Panc1 (cell line): ENCODE measurements around the gene ERICH3. TPM values are rescaled to one million over a fixed set of nuclear protein-coding genes. Genes with fewer than 3 reads are reported as not detected.

Experiments used
- ATAC-seq: fragments of 200-7000 bp; cut with Tn5 transposase; 2 replicates; pipeline ENCODE4 v1.9.1; 2020; ENCODE audit warnings: mild to moderate bottlenecking, moderate library complexity
- BruUV-seq: library from RNA; stranded (reverse); fragments of 400-500 nt; replicated peaks from 2 replicates; lab custom pipeline; 2021; lab: Mats Ljungman, UMichigan
- CTCF ChIA-PET: fragments of 300-600 bp; sonication (Branson Sonifier 250); formaldehyde crosslinking; loops from one replicate; lab custom pipeline; 2022; ENCODE audit warnings: antibody characterized with exemption; lab: Charles Lee
- POLR2A ChIA-PET: fragments of 300-600 bp; sonication (Branson Sonifier 250); formaldehyde crosslinking; loops from one replicate; lab custom pipeline; 2022; ENCODE audit warnings: antibody characterized with exemption; lab: Charles Lee
- DNase-seq: peaks from one replicate; pipeline ENCODE4 v3.0.0-alpha.2; 2010; ENCODE audit warnings: low read depth, low spot score
- H3K27ac ChIP-seq: 2 replicates; pipeline ENCODE4 v1.5.1; 2011; ENCODE audit warnings: mild to moderate bottlenecking, low read length, inconsistent platforms
- H3K27me3 ChIP-seq: fragments of 200-500 bp; sonication (Bioruptor generic); 2 replicates; pipeline ENCODE4 v1.6.0; 2014; ENCODE audit warnings: low read length, inconsistent platforms; ENCODE audit not compliant: control insufficient read depth, insufficient read depth
- H3K36me3 ChIP-seq: fragments of 200-500 bp; sonication (Bioruptor generic); 2 replicates; pipeline ENCODE4 v1.5.1; 2014; ENCODE audit warnings: inconsistent platforms, mild to moderate bottlenecking, low read length, moderate library complexity; ENCODE audit not compliant: control insufficient read depth, insufficient read depth
- H3K4me1 ChIP-seq: 2 replicates; pipeline ENCODE4 v1.5.1; 2011; ENCODE audit warnings: inconsistent platforms, mild to moderate bottlenecking, low read length, moderate library complexity; ENCODE audit not compliant: control insufficient read depth, insufficient read depth
- H3K4me3 ChIP-seq, 2 experiments: 2 replicates each; pipeline ENCODE4 v1.5.1; 2011 to 2012; ENCODE audit warnings: low read depth in 2 of 2, low read length in 2 of 2, mild to moderate bottlenecking in 2 of 2, inconsistent platforms in 1 of 2, moderate library complexity in 1 of 2
- H3K9me3 ChIP-seq: fragments of 200-500 bp; sonication (Bioruptor generic); 2 replicates; pipeline ENCODE4 v1.5.1; 2014; ENCODE audit warnings: low read depth, mild to moderate bottlenecking, inconsistent platforms, low read length, moderate library complexity; ENCODE audit not compliant: control insufficient read depth, insufficient read depth
- POLR2AphosphoS5 ChIP-seq: IDR thresholded peaks from 2 replicates; pipeline ENCODE4 v1.6.1; 2012; ENCODE audit warnings: mild to moderate bottlenecking, low read depth, low read length, moderate library complexity
- SIN3A ChIP-seq: IDR thresholded peaks from 2 replicates; pipeline ENCODE4 v1.6.1; 2012; ENCODE audit warnings: low read depth, mild to moderate bottlenecking, low read length, moderate library complexity, borderline replicate concordance; ENCODE audit not compliant: insufficient read depth
- TCF7L2 ChIP-seq: IDR thresholded peaks from 2 replicates; pipeline ENCODE4 v1.6.1; 2011; ENCODE audit warnings: mild to moderate bottlenecking, low read depth, low read length, inconsistent platforms
- in situ Hi-C: cut with HindIII; loops from 2 replicates; pipeline ENCODE4 v1.10.0; 2016; ENCODE audit warnings: low sequenced_read_pairs, low pct_unique_long_range_greater_than_20kb
- intact Hi-C: fragments of 100-400 bp; cut with micrococcal nuclease; formaldehyde crosslinking; loops from one replicate; pipeline ENCODE4 v1.10.0; 2022; ENCODE audit not compliant: unreplicated experiment
- total RNA-seq: library from RNA; stranded (reverse); gene quantifications from one replicate; pipeline ENCODE4 v1.2.1, GENCODE V29; 2021; ENCODE audit not compliant: unreplicated experiment
- TF ChIP-seq, protein P1 (sequence below): fragments of 450-650 bp; IDR thresholded peaks from 2 replicates; pipeline ENCODE4 v1.5.1; 2017; ENCODE audit warnings: mild to moderate bottlenecking
- TF ChIP-seq, protein P2 (sequence below), 2 experiments: IDR thresholded peaks; 2 replicates each; pipeline ENCODE4 v1.6.1; 2011 to 2012; ENCODE audit warnings: low read depth in 2 of 2, control low read depth in 1 of 2, low read length in 1 of 2, mild to moderate bottlenecking in 1 of 2, moderate library complexity in 1 of 2; ENCODE audit not compliant: insufficient read depth in 1 of 2

ERICH3 gene
- total RNA-seq, 1 experiment from 2014 or later, result not detected

DNA sequence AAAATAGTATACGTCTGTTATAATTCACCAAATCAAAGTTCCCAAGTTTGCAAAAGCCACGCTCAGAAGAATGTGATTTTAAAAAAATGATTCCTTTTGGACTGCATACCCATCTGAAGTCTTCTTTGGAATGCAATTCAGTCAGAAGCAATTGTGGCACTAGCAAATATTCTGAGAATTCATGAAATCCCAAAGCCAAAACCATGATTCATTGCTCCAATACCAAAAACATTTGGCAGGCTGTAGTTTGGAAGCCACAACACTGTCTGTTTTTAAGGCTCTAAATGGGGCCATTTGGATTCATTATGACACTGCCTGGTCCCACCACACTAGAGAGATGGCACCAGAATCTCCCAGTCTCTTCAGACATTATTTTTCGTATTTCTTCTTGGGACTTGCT is 139.4 kb downstream of the ERICH3 start:
- Histone ChIP-seq H3K27me3 (no peaks in the 10 kb centered on the region), H3K27ac (no peak overlapping the region), H3K4me3 (no peak overlapping the region), H3K9me3 (no peaks in the 10 kb centered on the region), H3K36me3 (no peaks in the 10 kb centered on the region), H3K4me1 (no peaks in the 10 kb centered on the region)
- ChIA-PET POLR2A (no interaction called here), CTCF (no interaction called here)
- in situ Hi-C loops (no loop called here), intact Hi-C loops (no loop called here)
- DNase-seq (no peak), ATAC-seq (no peak)
- no TSS peak for BruUV-seq
- TF ChIP-seq TCF7L2, result no peak
- TF ChIP-seq, protein P1, sequence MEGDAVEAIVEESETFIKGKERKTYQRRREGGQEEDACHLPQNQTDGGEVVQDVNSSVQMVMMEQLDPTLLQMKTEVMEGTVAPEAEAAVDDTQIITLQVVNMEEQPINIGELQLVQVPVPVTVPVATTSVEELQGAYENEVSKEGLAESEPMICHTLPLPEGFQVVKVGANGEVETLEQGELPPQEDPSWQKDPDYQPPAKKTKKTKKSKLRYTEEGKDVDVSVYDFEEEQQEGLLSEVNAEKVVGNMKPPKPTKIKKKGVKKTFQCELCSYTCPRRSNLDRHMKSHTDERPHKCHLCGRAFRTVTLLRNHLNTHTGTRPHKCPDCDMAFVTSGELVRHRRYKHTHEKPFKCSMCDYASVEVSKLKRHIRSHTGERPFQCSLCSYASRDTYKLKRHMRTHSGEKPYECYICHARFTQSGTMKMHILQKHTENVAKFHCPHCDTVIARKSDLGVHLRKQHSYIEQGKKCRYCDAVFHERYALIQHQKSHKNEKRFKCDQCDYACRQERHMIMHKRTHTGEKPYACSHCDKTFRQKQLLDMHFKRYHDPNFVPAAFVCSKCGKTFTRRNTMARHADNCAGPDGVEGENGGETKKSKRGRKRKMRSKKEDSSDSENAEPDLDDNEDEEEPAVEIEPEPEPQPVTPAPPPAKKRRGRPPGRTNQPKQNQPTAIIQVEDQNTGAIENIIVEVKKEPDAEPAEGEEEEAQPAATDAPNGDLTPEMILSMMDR, result no peak
- TF ChIP-seq, protein P2, sequence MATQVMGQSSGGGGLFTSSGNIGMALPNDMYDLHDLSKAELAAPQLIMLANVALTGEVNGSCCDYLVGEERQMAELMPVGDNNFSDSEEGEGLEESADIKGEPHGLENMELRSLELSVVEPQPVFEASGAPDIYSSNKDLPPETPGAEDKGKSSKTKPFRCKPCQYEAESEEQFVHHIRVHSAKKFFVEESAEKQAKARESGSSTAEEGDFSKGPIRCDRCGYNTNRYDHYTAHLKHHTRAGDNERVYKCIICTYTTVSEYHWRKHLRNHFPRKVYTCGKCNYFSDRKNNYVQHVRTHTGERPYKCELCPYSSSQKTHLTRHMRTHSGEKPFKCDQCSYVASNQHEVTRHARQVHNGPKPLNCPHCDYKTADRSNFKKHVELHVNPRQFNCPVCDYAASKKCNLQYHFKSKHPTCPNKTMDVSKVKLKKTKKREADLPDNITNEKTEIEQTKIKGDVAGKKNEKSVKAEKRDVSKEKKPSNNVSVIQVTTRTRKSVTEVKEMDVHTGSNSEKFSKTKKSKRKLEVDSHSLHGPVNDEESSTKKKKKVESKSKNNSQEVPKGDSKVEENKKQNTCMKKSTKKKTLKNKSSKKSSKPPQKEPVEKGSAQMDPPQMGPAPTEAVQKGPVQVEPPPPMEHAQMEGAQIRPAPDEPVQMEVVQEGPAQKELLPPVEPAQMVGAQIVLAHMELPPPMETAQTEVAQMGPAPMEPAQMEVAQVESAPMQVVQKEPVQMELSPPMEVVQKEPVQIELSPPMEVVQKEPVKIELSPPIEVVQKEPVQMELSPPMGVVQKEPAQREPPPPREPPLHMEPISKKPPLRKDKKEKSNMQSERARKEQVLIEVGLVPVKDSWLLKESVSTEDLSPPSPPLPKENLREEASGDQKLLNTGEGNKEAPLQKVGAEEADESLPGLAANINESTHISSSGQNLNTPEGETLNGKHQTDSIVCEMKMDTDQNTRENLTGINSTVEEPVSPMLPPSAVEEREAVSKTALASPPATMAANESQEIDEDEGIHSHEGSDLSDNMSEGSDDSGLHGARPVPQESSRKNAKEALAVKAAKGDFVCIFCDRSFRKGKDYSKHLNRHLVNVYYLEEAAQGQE (IDR thresholded peaks at IDR 0.05; ENCODE audit: insufficient read depth in 1 of 2, low read depth in 2 of 2, low read length in 1 of 2), result no peak
- no peak for TF ChIP-seq POLR2AphosphoS5
- TF ChIP-seq SIN3A, result no peak

DNA sequence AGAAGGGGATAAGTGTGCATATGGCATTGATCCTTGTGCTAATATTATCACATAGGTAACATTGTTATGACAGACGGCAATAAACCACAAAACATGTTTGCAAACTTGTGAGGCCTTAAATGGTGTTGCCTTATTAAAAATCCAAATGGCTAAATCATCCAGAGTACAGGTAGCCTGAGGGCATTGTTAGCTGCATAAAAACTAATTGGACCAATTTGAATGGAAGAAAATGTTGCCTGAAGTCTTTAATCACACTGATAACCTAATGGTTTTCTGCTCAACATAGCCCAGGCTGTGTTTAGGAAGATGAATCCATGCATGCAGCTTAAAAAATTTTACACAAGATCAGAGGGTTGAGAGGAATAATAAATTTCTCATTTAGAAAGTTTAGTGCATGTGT is 141.8 kb downstream of the ERICH3 start:
- ATAC-seq (no peak), DNase-seq (no peak)
- BruUV-seq, result no TSS peak
- Histone ChIP-seq H3K36me3 (no peaks in the 10 kb centered on the region), H3K4me3 (no peak overlapping the region), H3K27me3 (no peaks in the 10 kb centered on the region), H3K9me3 (no peaks in the 10 kb centered on the region), H3K4me1 (no peaks in the 10 kb centered on the region), H3K27ac (no peak overlapping the region)
- intact Hi-C loops, result no loop called here
- TF ChIP-seq POLR2AphosphoS5 (no peak), TCF7L2 (no peak), SIN3A (no peak)
- TF ChIP-seq, protein P1, result no peak
- TF ChIP-seq, protein P2 (IDR thresholded peaks at IDR 0.05; ENCODE audit: insufficient read depth in 1 of 2, low read depth in 2 of 2, low read length in 1 of 2), result no peak
- ChIA-PET CTCF (no interaction called here), POLR2A (no interaction called here)
- in situ Hi-C loops, result no loop called here
